ENCODE measurements around the gene DCTN3. TPM values are rescaled to one million over a fixed set of nuclear protein-coding genes. Genes with fewer than 3 reads are reported as not detected.

DCTN3 gene
- polyA plus RNA-seq, 1 experiment: 149 TPM

DNA sequence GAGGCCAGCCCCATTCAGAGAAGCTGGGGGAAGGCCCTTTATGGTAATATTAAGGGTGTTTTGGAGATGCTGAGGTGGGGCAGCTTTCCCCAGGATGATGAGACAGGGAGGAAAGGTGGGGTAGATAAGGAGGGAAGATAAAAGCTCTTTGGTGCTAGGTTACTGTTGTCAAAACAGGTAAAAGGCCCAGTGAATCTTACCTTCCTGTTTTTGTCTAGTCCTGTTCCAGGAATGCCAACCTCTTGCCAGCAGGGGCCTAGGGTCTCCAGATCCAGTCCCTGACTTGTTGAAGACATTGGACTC, 43.0 kb upstream of the DCTN3 start:
- POLR2A ChIA-PET: no interaction called here
- CTCF ChIA-PET: interaction anchor here (0.8 to 3.0 kb wide), 13 partner anchors 8 to 46 kb away, joined by 3 to 42 read pairs (median 5); partner anchors contain the start of genes GALT, IL11RA and SIGMAR1
- Histone ChIP-seq H3K27me3 (ENCODE audit: control insufficient read depth, insufficient read depth, low read length) (no peaks in the 10 kb centered on the region), H3K36me3 (ENCODE audit: control insufficient read depth, insufficient read depth, low read length) (peaks cover 7% of the 10 kb centered on the region), H3K4me3 (ENCODE audit: low read depth, low read length) (no peak overlapping the region)
- no peak for DNase-seq (ENCODE audit: low read depth)
- TF ChIP-seq, protein P1, sequence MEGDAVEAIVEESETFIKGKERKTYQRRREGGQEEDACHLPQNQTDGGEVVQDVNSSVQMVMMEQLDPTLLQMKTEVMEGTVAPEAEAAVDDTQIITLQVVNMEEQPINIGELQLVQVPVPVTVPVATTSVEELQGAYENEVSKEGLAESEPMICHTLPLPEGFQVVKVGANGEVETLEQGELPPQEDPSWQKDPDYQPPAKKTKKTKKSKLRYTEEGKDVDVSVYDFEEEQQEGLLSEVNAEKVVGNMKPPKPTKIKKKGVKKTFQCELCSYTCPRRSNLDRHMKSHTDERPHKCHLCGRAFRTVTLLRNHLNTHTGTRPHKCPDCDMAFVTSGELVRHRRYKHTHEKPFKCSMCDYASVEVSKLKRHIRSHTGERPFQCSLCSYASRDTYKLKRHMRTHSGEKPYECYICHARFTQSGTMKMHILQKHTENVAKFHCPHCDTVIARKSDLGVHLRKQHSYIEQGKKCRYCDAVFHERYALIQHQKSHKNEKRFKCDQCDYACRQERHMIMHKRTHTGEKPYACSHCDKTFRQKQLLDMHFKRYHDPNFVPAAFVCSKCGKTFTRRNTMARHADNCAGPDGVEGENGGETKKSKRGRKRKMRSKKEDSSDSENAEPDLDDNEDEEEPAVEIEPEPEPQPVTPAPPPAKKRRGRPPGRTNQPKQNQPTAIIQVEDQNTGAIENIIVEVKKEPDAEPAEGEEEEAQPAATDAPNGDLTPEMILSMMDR (IDR thresholded peaks at IDR 0.05; ENCODE audit: insufficient read depth, low read depth, low read length): no peak

DNA sequence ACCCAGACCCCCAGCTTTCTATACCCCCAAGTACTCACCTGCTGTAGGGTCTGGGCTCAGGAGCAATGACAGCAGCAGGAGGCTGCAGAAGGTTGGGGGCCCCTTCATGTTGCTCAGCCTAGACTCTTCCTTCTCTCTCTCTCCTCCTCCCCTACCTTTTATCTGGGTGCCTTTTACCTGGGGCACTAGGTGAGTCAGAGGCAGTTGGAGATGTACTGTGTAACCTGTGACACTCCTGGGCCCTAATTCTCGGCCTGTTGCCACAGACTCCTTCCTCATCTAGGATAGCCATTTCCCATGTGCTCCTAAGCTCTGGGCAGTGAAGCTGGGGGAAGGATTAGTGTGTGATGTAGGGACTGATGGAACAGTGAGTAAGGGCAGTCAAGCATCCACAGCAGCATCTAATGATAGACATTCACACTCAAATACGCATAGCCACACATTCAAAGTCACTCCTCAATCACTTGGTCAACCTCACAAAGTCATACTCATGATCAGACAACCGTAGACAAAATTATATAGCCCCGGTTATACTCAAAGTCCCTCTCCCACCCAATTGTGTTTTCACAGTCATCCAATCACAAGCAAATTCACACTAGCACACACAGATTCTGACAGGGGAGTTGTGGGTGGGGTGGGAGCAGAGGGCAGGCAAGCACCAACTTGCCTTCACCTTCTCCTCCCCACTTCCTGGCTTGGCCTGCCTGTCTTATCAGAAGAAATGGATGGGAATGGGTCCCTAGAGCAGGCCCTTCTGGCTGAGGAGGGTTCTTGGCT, 42.4 kb upstream of the DCTN3 start, which contains the start of gene CCL27:
Gene CCL27, minus strand, starts transcription at position 132 of the 777 bp plus-strand sequence. Its CDS starts 24 bp downstream, at position 108.
- DNase-seq (ENCODE audit: low read depth): no peak
- ChIA-PET CTCF (interaction anchor here (0.7 to 3.0 kb wide), 14 partner anchors 8 to 49 kb away, joined by 3 to 42 read pairs (median 3); partner anchors contain the start of genes GALT, IL11RA and SIGMAR1), POLR2A (no interaction called here)
- TF ChIP-seq, protein P1 (IDR thresholded peaks at IDR 0.05; ENCODE audit: insufficient read depth, low read depth, low read length): no peak
- Histone ChIP-seq H3K4me3 (ENCODE audit: low read depth, low read length) (no peak within 1 kb of the TSS), H3K27me3 (ENCODE audit: control insufficient read depth, insufficient read depth, low read length) (no peaks in the 10 kb centered on the region), H3K36me3 (ENCODE audit: control insufficient read depth, insufficient read depth, low read length) (peaks cover 4% of the 10 kb centered on the region)

DNA sequence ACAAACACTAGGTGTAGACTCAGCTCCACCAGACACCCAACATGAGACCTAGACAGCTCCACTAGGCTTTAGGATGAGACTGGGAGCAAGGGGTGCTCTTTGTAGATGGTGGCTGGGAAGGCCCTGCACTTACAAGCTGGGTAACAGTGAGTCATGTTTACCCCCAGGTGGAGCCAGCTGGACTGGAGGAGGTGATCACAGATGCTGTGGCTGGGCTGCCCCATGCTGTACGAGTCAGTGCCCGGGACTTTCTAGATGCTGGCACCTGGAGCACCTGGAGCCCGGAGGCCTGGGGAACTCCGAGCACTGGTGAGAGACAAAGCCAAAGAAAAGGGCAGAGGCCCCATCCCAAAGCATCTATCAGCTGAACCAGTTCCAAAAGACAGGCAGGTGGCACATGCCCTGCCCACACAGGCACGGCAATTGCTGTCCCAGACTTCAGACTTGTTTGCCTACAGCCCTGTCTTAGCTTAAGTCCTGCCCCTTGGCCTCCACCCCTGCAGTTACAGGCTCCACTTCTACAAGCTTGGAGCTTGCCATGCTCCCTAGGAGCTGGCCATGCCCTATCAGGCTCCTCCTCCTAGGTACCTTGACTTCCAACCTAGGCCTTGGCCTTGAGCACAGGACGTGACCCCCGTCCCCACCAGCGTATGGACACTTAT, 39.4 kb upstream of the DCTN3 start:
- DNase-seq (ENCODE audit: low read depth): no peak
- POLR2A ChIA-PET: no interaction called here

DNA sequence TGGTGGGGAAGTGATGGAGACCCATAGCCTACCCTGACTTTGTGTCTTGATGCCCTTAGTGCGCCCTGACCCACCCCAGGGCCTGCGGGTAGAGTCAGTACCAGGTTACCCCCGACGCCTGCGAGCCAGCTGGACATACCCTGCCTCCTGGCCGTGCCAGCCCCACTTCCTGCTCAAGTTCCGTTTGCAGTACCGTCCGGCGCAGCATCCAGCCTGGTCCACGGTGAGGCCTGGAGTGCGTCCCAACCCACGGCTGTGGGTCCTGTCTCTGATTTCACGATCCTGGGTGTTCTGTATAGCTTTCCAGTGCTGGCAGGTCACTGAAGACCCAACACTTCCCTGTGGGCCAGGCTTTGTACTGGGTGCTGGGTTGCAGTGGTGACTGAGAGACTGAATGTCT, 38.2 kb upstream of the DCTN3 start:
- ChIA-PET CTCF (interaction anchor here (0.5 to 1.8 kb wide), 2 partner anchors 44 to 393 kb away, joined by 3 to 5 read pairs; no protein-coding TSS in a partner anchor), POLR2A (no interaction called here)
- no peak overlapping the region for H3K4me3 ChIP-seq (ENCODE audit: low read depth, low read length)
- no peaks in the 10 kb centered on the region for H3K27me3 ChIP-seq (ENCODE audit: control insufficient read depth, insufficient read depth, low read length)
- H3K36me3 ChIP-seq (ENCODE audit: control insufficient read depth, insufficient read depth, low read length): peaks cover 4% of the 10 kb centered on the region
- DNase-seq (ENCODE audit: low read depth): no peak
- TF ChIP-seq, protein P1 (IDR thresholded peaks at IDR 0.05; ENCODE audit: insufficient read depth, low read depth, low read length): no peak

More for the DNA sequence above, 39.4 kb upstream of the DCTN3 start:
- H3K36me3 ChIP-seq (ENCODE audit: control insufficient read depth, insufficient read depth, low read length): peaks cover 4% of the 10 kb centered on the region
- TF ChIP-seq, protein P1 (IDR thresholded peaks at IDR 0.05; ENCODE audit: insufficient read depth, low read depth, low read length): no peak
- no peak overlapping the region for H3K4me3 ChIP-seq (ENCODE audit: low read depth, low read length)
- CTCF ChIA-PET: interaction anchor here (1.0 to 3.4 kb wide), 5 partner anchors 12 to 43 kb away, joined by 3 to 9 read pairs (median 4); partner anchors contain the start of gene GALT
- no peaks in the 10 kb centered on the region for H3K27me3 ChIP-seq (ENCODE audit: control insufficient read depth, insufficient read depth, low read length)

DNA sequence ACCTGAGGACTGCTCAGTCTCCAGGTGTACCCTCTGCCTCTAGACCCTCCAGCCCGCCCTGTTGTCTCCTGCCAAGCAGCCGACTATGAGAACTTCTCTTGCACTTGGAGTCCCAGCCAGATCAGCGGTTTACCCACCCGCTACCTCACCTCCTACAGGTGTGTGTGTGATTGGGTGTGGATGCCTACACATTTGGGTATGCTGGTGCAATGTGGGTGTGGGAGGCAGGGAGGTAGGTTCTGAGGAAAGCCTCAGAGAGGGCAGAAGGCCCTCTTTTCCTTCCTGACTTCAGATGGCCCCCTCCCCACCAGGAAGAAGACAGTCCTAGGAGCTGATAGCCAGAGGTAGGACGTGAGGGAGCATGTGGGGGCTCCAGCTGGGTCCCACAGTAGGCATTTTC, 36.7 kb upstream of the DCTN3 start:
- TF ChIP-seq, protein P1 (IDR thresholded peaks at IDR 0.05; ENCODE audit: insufficient read depth, low read depth, low read length): no peak
- no peak overlapping the region for H3K4me3 ChIP-seq (ENCODE audit: low read depth, low read length)
- ChIA-PET CTCF (interaction anchor here (0.7 to 4.2 kb wide), 4 partner anchors 7 to 66 kb away, joined by 3 to 42 read pairs (median 6); partner anchors contain the start of gene GALT), POLR2A (no interaction called here)
- no peak for DNase-seq (ENCODE audit: low read depth)
- peaks cover 4% of the 10 kb centered on the region for H3K36me3 ChIP-seq (ENCODE audit: control insufficient read depth, insufficient read depth, low read length)
- H3K27me3 ChIP-seq (ENCODE audit: control insufficient read depth, insufficient read depth, low read length): no peaks in the 10 kb centered on the region
